Endodermal cell (in vitro differentiated cells): Measurements from ENCODE around the gene KIF18B. TPM values are rescaled to one million over a fixed set of nuclear protein-coding genes. Genes with fewer than 3 reads are reported as not detected.

Source experiments
- DNase-seq: peaks from one replicate; pipeline ENCODE4 v3.0.0-alpha.2; 2017
- H3K27ac ChIP-seq: 2 replicates; pipeline ENCODE4 v1.5.1; 2013; ENCODE audit warnings: mild to moderate bottlenecking, low read depth, low read length, moderate library complexity
- H3K27me3 ChIP-seq: 2 replicates; pipeline ENCODE4 v1.6.1; 2013; ENCODE audit warnings: mild to moderate bottlenecking, low read length, moderate library complexity; ENCODE audit not compliant: insufficient read depth, control insufficient read depth, poor library complexity, severe bottlenecking
- H3K36me3 ChIP-seq: 2 replicates; pipeline ENCODE4 v1.7.0; 2013; ENCODE audit warnings: mild to moderate bottlenecking, low read length, moderate library complexity; ENCODE audit not compliant: control insufficient read depth, insufficient read depth
- H3K4me1 ChIP-seq: one replicate; pipeline ENCODE4 v1.7.0; 2013; ENCODE audit warnings: low read length; ENCODE audit not compliant: control insufficient read depth, insufficient read depth
- H3K4me3 ChIP-seq: 2 replicates; pipeline ENCODE4 v1.5.1; 2013; ENCODE audit warnings: mild to moderate bottlenecking, low read length, moderate library complexity
- H3K9ac ChIP-seq: 2 replicates; pipeline ENCODE4 v1.6.1; 2013; ENCODE audit warnings: mild to moderate bottlenecking, low read length, moderate library complexity; ENCODE audit not compliant: poor library complexity, severe bottlenecking; ENCODE audit errors: extremely low read depth
- H3K9me3 ChIP-seq: 2 replicates; pipeline ENCODE4 v1.6.1; 2013; ENCODE audit warnings: mild to moderate bottlenecking, low read length, moderate library complexity; ENCODE audit not compliant: control insufficient read depth
- H3K27ac Mint-ChIP-seq: 2 replicates; pipeline ENCODE4 v1.8.0; 2020; ENCODE audit warnings: mixed read lengths
- H3K27me3 Mint-ChIP-seq: 2 replicates; pipeline ENCODE4 v1.8.0; 2021; ENCODE audit warnings: mild to moderate bottlenecking, mixed read lengths; ENCODE audit not compliant: insufficient read depth
- H3K36me3 Mint-ChIP-seq: 2 replicates; pipeline ENCODE4 v1.8.0; 2020; ENCODE audit warnings: low read depth, mixed read lengths
- H3K4me1 Mint-ChIP-seq: 2 replicates; pipeline ENCODE4 v1.8.0; 2020; ENCODE audit warnings: mixed read lengths
- H3K4me3 Mint-ChIP-seq: 2 replicates; pipeline ENCODE4 v1.8.0; 2020; ENCODE audit warnings: mild to moderate bottlenecking, moderate library complexity, mixed read lengths
- H3K9me3 Mint-ChIP-seq: 2 replicates; pipeline ENCODE4 v1.8.0; 2020; ENCODE audit warnings: mild to moderate bottlenecking, mixed read lengths
- WGBS, 2 experiments: methylation state at CpG; one replicate each; pipeline versions ENCODE4 v1.1.5 to v1.1.7; 2013; ENCODE audit warnings: missing lambda C conversion rate in 2 of 2, mixed read lengths in 1 of 2; ENCODE audit not compliant: insufficient coverage in 1 of 2, insufficient read length in 1 of 2; 5-methylcytosine and 5-hydroxymethylcytosine counted together
- total RNA-seq, 2 donors: library from RNA; stranded (reverse); fragmentation: NEBNext Ultra II Directional in 1 of 2; extraction: Animal tissue kit (Norgen Biotek cat#: 25700) in 1 of 2; gene quantifications; 2 replicates in 1 of 2; 3 replicates in 1 of 2; pipeline ENCODE4 v1.2.1, GENCODE V29; 2021
- TF ChIP-seq, protein P1 (sequence below): fragments of 200-600 bp; sonication (generic); conservative IDR thresholded peaks from 2 replicates; pipeline ENCODE4 v1.5.0; 2021; ENCODE audit warnings: antibody characterized with exemption, mild to moderate bottlenecking

The KIF18B gene
- total RNA-seq, 2 donors from 2014 or later: 43.5 to 64.7 TPM

- peaks cover 9% of the 10 kb centered on the region for H3K4me1 Mint-ChIP-seq
- no peaks in the 10 kb centered on the region for H3K27me3 Mint-ChIP-seq
- Histone ChIP-seq H3K9ac (no peak overlapping the region), H3K4me3 (no peak overlapping the region), H3K36me3 (peaks cover 77% of the 10 kb centered on the region), H3K27me3 (no peaks in the 10 kb centered on the region), H3K27ac (no peak overlapping the region), H3K4me1 (no peaks in the 10 kb centered on the region), H3K9me3 (no peaks in the 10 kb centered on the region)
- no peak overlapping the region for H3K4me3 Mint-ChIP-seq
- H3K9me3 Mint-ChIP-seq: no peaks in the 10 kb centered on the region
- TF ChIP-seq, protein P1, sequence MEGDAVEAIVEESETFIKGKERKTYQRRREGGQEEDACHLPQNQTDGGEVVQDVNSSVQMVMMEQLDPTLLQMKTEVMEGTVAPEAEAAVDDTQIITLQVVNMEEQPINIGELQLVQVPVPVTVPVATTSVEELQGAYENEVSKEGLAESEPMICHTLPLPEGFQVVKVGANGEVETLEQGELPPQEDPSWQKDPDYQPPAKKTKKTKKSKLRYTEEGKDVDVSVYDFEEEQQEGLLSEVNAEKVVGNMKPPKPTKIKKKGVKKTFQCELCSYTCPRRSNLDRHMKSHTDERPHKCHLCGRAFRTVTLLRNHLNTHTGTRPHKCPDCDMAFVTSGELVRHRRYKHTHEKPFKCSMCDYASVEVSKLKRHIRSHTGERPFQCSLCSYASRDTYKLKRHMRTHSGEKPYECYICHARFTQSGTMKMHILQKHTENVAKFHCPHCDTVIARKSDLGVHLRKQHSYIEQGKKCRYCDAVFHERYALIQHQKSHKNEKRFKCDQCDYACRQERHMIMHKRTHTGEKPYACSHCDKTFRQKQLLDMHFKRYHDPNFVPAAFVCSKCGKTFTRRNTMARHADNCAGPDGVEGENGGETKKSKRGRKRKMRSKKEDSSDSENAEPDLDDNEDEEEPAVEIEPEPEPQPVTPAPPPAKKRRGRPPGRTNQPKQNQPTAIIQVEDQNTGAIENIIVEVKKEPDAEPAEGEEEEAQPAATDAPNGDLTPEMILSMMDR: no peak
- H3K36me3 Mint-ChIP-seq: peaks cover 65% of the 10 kb centered on the region
- WGBS, 2 experiments: 93 to 100% methylated on average over 4 to 6 of the region's 6 CpGs
- peak; percentile 38 for DNase-seq
- no peak overlapping the region for H3K27ac Mint-ChIP-seq
Measured at GRCh38 chr17:44930667-44931066, 16.9 kb downstream of the KIF18B start.

DNA sequence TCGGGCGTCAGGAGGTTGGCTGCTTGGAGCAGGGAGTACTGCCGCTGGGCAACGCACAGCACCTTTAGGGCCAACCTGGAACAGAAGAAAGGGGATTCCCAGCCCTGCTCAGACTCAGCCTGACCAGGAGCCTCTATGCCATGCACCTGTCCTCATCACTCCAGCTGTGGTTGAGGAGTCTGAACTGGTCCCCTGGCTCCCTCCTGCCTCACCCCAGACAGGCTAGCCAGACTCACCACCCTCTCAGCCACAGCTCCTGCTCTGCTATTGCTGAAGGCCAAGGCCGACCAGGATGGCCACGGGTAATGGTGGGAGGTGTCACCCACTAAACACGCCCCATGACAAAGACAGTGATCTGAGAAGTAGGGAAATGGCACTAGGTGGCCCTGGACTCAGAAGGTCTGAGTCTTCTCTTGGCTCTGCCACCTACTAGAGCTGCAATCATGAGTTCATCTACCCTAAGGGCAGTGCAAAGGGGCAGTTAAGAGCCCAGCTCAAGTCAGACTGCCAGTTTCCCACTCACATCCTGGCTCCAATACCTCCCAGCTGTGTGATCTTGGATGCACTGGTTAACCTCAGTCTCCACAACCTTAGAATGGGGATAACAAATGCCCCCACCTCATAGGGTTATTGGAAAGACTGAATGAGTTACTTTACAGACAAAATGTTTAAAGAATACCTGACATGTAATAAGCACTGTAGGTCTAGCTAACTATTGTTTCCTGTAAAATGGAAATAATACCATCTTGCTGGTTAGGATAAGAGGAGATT lies 18.4 kb downstream of the KIF18B start:
- Histone ChIP-seq H3K4me1 (no peaks in the 10 kb centered on the region), H3K27ac (no peak overlapping the region), H3K9me3 (no peaks in the 10 kb centered on the region), H3K4me3 (no peak overlapping the region), H3K27me3 (no peaks in the 10 kb centered on the region), H3K9ac (no peak overlapping the region), H3K36me3 (peaks cover 65% of the 10 kb centered on the region)
- Mint-ChIP-seq H3K27ac (no peak overlapping the region), H3K4me3 (no peak overlapping the region), H3K9me3 (no peaks in the 10 kb centered on the region), H3K4me1 (peaks cover 9% of the 10 kb centered on the region), H3K36me3 (peaks cover 61% of the 10 kb centered on the region), H3K27me3 (no peaks in the 10 kb centered on the region)
- WGBS, 2 experiments: 97 to 98% methylated on average over 5 to 7 of the region's 7 CpGs
- TF ChIP-seq, protein P1: no peak
- DNase-seq: peak; percentile 45

GRCh38 chr17:44928136-44928535 lies 19.4 kb downstream of the KIF18B start:
- Histone ChIP-seq H3K9me3 (no peaks in the 10 kb centered on the region), H3K36me3 (peaks cover 63% of the 10 kb centered on the region), H3K27ac (no peak overlapping the region), H3K27me3 (no peaks in the 10 kb centered on the region), H3K4me3 (no peak overlapping the region), H3K4me1 (no peaks in the 10 kb centered on the region), H3K9ac (no peak overlapping the region)
- TF ChIP-seq, protein P1: no peak
- DNase-seq: peak; percentile 39
- no peak overlapping the region for H3K27ac Mint-ChIP-seq
- no peaks in the 10 kb centered on the region for H3K27me3 Mint-ChIP-seq
- no peaks in the 10 kb centered on the region for H3K9me3 Mint-ChIP-seq
- WGBS, 2 experiments: 94 to 98% methylated on average over 7 to 15 of the region's 15 CpGs
- peaks cover 9% of the 10 kb centered on the region for H3K4me1 Mint-ChIP-seq
- no peak overlapping the region for H3K4me3 Mint-ChIP-seq
- peaks cover 55% of the 10 kb centered on the region for H3K36me3 Mint-ChIP-seq
